ENCODE results near the gene CCDC12.

Gene CCDC12

DNA sequence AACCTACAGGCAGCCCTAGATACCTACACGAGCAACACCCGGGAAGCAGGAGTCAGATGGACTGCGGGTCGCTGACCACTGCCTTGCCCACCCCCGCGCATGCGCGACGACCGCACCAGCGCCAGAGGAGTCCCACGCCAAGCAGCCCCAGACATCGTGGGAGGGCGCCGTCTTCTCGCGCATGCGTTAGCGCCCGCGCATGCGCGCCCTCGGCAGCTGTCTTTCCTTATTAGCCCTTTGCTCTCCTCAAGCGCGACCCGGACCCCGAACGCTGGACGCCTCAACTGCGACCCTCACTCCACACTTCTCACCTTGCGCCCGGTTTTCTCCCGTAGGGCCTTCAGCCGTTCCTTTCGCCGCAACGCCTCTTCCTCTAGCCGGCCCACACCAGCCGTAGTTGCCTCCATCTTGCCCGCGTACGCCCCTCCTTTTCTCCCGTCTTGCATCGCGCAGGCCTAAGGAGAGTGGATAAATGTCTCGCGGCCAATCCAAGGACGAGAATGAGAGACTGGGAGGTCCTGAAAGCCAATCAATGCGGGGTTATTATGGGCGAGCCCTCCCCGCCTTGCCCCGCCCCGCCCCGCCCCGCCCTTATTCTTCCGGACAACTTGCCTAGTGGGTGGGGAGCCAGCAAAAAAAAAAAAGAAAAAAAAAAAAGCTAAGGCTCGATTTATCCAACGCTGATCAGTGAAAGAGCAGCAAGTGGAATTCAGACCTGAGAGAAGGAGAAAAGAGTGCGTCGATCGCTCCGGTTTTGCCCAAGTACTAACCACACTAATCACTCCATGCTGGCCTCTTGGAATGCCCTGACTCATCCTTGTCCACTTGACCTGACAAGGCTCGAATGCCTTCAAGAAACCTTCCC lies at the start of gene CCDC12:
Gene CCDC12 (minus strand): TSS at position 420 of the 865 bp plus-strand sequence. CDS start 13 bp downstream, at position 407.
- ATAC-seq: peak; percentile 93
- TF ChIP-seq GLIS3 (CRISPR knock-in tag; IDR thresholded peaks at IDR 0.05) (no peak), ZNF8 (CRISPR knock-in tag; IDR thresholded peaks at IDR 0.05) (no peak), SNAI2 (CRISPR knock-in tag; IDR thresholded peaks at IDR 0.05) (no peak), CSDC2 (CRISPR knock-in tag; IDR thresholded peaks at IDR 0.05) (no peak), ZNF565 (CRISPR knock-in tag; conservative IDR thresholded peaks at IDR 0.05; ENCODE audit: low read depth) (no peak), ISL1 (CRISPR knock-in tag; IDR thresholded peaks at IDR 0.05) (no peak), ZNF70 (CRISPR knock-in tag; IDR thresholded peaks at IDR 0.05) (no peak), ZFP3 (CRISPR knock-in tag; IDR thresholded peaks at IDR 0.05) (no peak), ZFP30 (CRISPR knock-in tag; IDR thresholded peaks at IDR 0.05) (no peak), RARB (CRISPR knock-in tag; IDR thresholded peaks at IDR 0.05) (no peak), BACH2 (CRISPR knock-in tag; IDR thresholded peaks at IDR 0.05; ENCODE audit: borderline replicate concordance) (no peak), PPARA (CRISPR knock-in tag; IDR thresholded peaks at IDR 0.05; ENCODE audit: borderline replicate concordance) (no peak)
- TF ChIP-seq, protein P1, sequence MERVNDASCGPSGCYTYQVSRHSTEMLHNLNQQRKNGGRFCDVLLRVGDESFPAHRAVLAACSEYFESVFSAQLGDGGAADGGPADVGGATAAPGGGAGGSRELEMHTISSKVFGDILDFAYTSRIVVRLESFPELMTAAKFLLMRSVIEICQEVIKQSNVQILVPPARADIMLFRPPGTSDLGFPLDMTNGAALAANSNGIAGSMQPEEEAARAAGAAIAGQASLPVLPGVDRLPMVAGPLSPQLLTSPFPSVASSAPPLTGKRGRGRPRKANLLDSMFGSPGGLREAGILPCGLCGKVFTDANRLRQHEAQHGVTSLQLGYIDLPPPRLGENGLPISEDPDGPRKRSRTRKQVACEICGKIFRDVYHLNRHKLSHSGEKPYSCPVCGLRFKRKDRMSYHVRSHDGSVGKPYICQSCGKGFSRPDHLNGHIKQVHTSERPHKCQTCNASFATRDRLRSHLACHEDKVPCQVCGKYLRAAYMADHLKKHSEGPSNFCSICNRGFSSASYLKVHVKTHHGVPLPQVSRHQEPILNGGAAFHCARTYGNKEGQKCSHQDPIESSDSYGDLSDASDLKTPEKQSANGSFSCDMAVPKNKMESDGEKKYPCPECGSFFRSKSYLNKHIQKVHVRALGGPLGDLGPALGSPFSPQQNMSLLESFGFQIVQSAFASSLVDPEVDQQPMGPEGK (CRISPR knock-in tag; IDR thresholded peaks at IDR 0.05; ENCODE audit: borderline replicate concordance): no peak
- TF ChIP-seq, protein P2, sequence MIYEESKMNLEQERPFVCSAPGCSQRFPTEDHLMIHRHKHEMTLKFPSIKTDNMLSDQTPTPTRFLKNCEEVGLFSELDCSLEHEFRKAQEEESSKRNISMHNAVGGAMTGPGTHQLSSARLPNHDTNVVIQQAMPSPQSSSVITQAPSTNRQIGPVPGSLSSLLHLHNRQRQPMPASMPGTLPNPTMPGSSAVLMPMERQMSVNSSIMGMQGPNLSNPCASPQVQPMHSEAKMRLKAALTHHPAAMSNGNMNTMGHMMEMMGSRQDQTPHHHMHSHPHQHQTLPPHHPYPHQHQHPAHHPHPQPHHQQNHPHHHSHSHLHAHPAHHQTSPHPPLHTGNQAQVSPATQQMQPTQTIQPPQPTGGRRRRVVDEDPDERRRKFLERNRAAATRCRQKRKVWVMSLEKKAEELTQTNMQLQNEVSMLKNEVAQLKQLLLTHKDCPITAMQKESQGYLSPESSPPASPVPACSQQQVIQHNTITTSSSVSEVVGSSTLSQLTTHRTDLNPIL (CRISPR knock-in tag; IDR thresholded peaks at IDR 0.05; ENCODE audit: low read depth): no peak
- TF ChIP-seq, protein P3, sequence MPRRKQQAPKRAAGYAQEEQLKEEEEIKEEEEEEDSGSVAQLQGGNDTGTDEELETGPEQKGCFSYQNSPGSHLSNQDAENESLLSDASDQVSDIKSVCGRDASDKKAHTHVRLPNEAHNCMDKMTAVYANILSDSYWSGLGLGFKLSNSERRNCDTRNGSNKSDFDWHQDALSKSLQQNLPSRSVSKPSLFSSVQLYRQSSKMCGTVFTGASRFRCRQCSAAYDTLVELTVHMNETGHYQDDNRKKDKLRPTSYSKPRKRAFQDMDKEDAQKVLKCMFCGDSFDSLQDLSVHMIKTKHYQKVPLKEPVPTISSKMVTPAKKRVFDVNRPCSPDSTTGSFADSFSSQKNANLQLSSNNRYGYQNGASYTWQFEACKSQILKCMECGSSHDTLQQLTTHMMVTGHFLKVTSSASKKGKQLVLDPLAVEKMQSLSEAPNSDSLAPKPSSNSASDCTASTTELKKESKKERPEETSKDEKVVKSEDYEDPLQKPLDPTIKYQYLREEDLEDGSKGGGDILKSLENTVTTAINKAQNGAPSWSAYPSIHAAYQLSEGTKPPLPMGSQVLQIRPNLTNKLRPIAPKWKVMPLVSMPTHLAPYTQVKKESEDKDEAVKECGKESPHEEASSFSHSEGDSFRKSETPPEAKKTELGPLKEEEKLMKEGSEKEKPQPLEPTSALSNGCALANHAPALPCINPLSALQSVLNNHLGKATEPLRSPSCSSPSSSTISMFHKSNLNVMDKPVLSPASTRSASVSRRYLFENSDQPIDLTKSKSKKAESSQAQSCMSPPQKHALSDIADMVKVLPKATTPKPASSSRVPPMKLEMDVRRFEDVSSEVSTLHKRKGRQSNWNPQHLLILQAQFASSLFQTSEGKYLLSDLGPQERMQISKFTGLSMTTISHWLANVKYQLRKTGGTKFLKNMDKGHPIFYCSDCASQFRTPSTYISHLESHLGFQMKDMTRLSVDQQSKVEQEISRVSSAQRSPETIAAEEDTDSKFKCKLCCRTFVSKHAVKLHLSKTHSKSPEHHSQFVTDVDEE (CRISPR knock-in tag; IDR thresholded peaks at IDR 0.05): no peak
- TF ChIP-seq, protein P4, sequence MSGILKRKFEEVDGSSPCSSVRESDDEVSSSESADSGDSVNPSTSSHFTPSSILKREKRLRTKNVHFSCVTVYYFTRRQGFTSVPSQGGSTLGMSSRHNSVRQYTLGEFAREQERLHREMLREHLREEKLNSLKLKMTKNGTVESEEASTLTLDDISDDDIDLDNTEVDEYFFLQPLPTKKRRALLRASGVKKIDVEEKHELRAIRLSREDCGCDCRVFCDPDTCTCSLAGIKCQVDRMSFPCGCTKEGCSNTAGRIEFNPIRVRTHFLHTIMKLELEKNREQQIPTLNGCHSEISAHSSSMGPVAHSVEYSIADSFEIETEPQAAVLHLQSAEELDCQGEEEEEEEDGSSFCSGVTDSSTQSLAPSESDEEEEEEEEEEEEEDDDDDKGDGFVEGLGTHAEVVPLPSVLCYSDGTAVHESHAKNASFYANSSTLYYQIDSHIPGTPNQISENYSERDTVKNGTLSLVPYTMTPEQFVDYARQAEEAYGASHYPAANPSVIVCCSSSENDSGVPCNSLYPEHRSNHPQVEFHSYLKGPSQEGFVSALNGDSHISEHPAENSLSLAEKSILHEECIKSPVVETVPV (CRISPR knock-in tag; IDR thresholded peaks at IDR 0.05): no peak
- TF ChIP-seq, protein P5, sequence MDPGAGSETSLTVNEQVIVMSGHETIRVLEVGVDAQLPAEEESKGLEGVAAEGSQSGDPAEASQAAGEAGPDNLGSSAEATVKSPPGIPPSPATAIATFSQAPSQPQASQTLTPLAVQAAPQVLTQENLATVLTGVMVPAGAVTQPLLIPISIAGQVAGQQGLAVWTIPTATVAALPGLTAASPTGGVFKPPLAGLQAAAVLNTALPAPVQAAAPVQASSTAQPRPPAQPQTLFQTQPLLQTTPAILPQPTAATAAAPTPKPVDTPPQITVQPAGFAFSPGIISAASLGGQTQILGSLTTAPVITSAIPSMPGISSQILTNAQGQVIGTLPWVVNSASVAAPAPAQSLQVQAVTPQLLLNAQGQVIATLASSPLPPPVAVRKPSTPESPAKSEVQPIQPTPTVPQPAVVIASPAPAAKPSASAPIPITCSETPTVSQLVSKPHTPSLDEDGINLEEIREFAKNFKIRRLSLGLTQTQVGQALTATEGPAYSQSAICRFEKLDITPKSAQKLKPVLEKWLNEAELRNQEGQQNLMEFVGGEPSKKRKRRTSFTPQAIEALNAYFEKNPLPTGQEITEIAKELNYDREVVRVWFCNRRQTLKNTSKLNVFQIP (CRISPR knock-in tag; IDR thresholded peaks at IDR 0.05; ENCODE audit: borderline replicate concordance, low read depth): no peak

DNA sequence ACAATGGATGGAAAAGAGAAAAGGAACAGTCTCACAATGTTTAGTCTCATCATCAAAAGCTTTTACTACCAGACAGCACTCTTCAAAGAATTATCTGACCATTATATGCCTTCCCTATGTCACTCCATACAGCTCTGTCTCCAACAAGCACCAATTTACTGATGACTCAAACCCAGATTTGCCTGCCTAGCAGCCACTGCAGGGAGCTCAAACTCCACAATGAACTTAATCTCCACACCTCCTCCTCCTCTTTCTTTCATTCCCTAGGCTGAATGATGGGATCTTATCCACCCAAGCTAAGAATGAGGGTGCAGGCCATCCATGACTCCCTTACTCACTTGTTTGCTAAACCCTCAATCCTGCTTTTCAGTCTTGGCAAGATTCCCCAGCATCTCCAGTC lies 48.4 kb upstream of the CCDC12 start:
- TF ChIP-seq ARNTL (CRISPR knock-in tag; IDR thresholded peaks at IDR 0.05; ENCODE audit: borderline replicate concordance, low read depth) (no peak), RARB (CRISPR knock-in tag; IDR thresholded peaks at IDR 0.05) (no peak), OSR1 (CRISPR knock-in tag; IDR thresholded peaks at IDR 0.05) (no peak), CSDC2 (CRISPR knock-in tag; IDR thresholded peaks at IDR 0.05) (no peak), PPARA (CRISPR knock-in tag; IDR thresholded peaks at IDR 0.05; ENCODE audit: borderline replicate concordance) (no peak), ZNF8 (CRISPR knock-in tag; IDR thresholded peaks at IDR 0.05) (no peak), SNAI2 (CRISPR knock-in tag; IDR thresholded peaks at IDR 0.05) (no peak), ZFP3 (CRISPR knock-in tag; IDR thresholded peaks at IDR 0.05) (no peak), ZNF70 (CRISPR knock-in tag; IDR thresholded peaks at IDR 0.05) (no peak), ESRRG (CRISPR knock-in tag; IDR thresholded peaks at IDR 0.05) (no peak)
- TF ChIP-seq, protein P2 (CRISPR knock-in tag; IDR thresholded peaks at IDR 0.05; ENCODE audit: low read depth): no peak
- ATAC-seq: peak; percentile 80

Measured in SK-N-SH treated with all-trans-retinoic acid at 6 μM for 48 hours (cell line).